Esophagus muscularis mucosa (tissue), 4 donors: ENCODE measurements around the gene XRCC3.

Experiments
- EP300 ChIP-seq: sonication (generic); formaldehyde crosslinking; IDR thresholded peaks from one replicate; pipeline ENCODE4 v1.6.1; 2017; ENCODE audit warnings: antibody characterized with exemption
- POLR2AphosphoS5 ChIP-seq, 2 donors: sonication (generic); formaldehyde crosslinking; IDR thresholded peaks; one replicate each; pipeline ENCODE4 v1.6.1; 2017; ENCODE audit warnings: antibody characterized with exemption in 2 of 2
- TF ChIP-seq, protein P1 (sequence below), 3 experiments: fragments of 200-600 bp in 2 of 3; fragments of 450-650 bp in 1 of 3; sonication (generic) in 2 of 3; IDR thresholded peaks; one replicate each; pipeline ENCODE4 v1.5.1; 2017 to 2019; ENCODE audit warnings: antibody characterized with exemption in 3 of 3, mild to moderate bottlenecking in 2 of 3, moderate library complexity in 1 of 3

DNA sequence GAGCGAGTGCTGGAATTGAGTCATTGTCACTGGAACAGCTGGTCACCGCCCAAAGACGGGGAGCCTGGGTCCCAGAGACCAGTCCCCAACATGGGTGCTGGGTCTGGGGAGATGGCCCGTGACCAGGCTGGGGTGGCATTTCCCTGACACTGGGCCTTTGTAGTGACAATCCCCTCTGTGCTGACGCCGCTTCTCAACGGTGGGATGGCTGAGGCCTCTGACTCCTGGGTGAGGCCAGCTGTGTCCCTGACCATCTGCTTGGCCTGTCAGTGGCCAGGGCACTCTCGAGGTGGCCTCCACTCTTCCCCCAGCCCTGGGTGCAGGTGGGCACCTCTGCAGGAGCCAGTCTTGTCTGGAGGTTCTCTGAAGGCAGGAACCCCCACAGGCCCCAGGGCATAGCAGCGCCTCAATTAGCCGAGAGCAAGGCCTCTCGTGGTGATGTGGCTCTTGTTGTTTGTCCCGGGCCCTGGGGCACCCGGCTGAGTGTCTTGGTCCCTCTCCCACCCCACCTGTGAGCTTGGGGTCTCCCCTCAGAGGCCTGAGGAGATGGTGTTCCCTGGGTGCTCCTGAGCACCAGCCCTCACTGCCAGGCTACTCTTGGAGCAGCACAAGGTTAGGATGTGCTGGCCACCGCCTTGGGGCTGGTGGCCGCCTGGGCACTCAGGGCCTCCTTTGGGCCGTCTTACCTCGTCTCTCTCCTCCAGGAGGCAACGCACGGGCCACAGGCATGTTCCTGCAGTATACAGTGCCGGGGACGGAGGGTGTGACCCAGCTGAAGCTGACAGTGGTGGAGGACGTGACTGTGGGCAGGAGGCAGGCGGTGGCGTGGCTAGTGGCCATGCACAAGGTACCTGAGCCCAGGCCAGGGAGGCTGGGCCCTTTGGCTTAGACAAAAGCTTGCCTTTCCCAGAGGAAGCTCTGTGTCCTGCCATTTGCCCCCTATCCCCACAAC, 16.9 kb upstream of the XRCC3 start:
- TF ChIP-seq POLR2AphosphoS5 (IDR thresholded peaks at IDR 0.05), result no peak
- no peak for TF ChIP-seq EP300
- TF ChIP-seq, protein P1, sequence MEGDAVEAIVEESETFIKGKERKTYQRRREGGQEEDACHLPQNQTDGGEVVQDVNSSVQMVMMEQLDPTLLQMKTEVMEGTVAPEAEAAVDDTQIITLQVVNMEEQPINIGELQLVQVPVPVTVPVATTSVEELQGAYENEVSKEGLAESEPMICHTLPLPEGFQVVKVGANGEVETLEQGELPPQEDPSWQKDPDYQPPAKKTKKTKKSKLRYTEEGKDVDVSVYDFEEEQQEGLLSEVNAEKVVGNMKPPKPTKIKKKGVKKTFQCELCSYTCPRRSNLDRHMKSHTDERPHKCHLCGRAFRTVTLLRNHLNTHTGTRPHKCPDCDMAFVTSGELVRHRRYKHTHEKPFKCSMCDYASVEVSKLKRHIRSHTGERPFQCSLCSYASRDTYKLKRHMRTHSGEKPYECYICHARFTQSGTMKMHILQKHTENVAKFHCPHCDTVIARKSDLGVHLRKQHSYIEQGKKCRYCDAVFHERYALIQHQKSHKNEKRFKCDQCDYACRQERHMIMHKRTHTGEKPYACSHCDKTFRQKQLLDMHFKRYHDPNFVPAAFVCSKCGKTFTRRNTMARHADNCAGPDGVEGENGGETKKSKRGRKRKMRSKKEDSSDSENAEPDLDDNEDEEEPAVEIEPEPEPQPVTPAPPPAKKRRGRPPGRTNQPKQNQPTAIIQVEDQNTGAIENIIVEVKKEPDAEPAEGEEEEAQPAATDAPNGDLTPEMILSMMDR (IDR thresholded peaks at IDR 0.05), result no peak
